HG03066 (cell line): ENCODE results near the gene GRK5.

Experiments
- ATAC-seq: cut with Tn5 transposase; IDR thresholded peaks from one replicate; pipeline ENCODE4 v1.9.1; 2021; ENCODE audit warnings: low read depth; ENCODE audit not compliant: unreplicated experiment

Gene GRK5

GRCh38 chr10:119394657-119395279 is 187.4 kb downstream of the GRK5 start:
- no peak for ATAC-seq

- no peak for ATAC-seq
Measured at GRCh38 chr10:119395280-119396007, 188.1 kb downstream of the GRK5 start.

DNA sequence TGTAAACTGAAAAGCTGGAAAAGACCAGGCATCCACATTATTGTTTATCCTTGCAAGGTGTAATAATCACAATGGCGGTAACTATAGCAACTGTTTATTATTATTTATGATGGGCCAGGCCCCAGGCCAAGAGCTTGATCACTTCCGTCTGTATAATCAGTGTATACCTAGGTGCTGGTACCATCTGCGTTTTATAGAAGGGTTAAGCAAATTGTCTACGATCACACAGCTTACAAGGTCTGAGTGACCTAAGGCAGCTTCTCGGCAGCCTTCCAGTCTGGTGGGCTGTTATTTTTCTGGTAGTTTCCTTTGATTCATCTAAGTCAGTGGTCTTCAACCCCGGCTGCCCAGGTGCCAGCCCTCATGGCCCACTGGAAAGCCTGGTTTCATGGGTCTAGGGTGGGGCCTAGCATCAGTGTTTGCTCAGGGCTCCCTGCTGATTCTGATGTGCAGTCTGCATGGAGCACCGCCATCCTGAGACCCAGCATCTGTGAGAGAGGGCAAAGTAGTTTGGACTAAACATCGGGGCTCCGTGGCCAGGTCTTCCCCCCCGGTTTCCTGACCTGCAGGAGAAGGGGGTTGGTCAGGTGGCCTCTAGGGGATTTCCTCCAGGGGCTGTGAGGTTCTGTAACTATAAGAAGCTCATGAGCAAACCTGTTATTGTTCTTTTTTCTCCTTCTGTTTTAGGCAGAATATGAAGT is 188.8 kb downstream of the GRK5 start:
- no peak for ATAC-seq

- ATAC-seq: no peak
Measured at GRCh38 chr10:119396709-119397071, 189.3 kb downstream of the GRK5 start.

- ATAC-seq: no peak
Measured at GRCh38 chr10:119397416-119397815, 190.0 kb downstream of the GRK5 start.

DNA sequence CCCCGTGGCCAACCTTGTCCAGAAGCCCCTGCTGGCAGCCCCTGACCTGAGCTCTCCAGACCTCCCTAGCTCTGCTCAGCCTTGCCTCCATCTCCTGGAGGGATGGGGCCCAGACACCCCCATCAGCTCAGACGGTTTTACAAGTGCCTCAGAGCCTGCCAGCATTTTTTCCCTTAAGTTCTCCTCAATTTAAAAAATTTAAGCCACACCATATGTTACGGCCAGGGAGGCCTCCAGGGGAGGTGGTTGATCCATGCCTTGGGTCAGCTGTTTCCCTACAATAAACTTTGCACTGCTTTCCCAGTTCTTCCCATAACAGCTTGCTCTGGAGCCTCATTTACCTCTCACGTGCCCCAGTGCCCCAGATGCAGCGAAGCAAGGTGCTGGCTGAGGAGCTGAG is 191.6 kb downstream of the GRK5 start:
- ATAC-seq: no peak

- ATAC-seq: no peak
Measured at GRCh38 chr10:119399466-119399865, 192.1 kb downstream of the GRK5 start.

DNA sequence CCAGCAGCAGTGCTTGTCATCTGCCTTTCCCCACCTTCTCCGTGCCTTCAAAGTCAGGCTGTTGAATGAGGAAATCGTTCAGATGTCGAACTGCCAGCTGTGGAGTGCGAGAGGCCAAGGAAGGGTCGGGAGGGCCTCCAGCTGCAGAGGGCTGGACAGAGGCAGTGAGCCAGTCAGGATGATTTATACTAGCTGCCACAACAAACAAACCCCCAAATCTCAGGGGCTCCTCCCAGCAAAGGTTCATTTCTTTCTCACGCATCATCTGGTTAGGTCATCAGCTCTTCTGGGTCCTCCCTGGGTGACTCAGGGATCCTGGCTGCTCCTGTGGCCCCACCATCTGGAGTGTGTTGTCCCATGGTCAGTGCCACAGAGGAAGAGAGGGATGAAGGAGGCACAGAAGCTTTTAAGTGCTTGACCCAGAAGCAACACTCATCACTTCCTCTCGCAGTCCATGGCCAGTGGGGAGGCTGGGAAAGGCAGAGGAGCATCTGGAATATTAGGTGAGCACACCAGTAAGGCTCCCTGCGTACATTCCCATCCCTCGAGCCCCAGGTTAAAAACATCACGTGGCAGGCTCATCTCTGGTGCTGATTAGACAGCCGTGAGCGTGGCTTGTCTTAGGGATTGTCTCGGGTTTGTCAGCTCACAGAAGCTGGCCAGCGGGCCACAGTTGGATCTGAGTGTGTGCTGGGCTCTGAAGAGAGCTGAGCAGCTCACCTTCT is 194.5 kb downstream of the GRK5 start:
- no peak for ATAC-seq

GRCh38 chr10:119403921-119404320 is 196.6 kb downstream of the GRK5 start:
- no peak for ATAC-seq

DNA sequence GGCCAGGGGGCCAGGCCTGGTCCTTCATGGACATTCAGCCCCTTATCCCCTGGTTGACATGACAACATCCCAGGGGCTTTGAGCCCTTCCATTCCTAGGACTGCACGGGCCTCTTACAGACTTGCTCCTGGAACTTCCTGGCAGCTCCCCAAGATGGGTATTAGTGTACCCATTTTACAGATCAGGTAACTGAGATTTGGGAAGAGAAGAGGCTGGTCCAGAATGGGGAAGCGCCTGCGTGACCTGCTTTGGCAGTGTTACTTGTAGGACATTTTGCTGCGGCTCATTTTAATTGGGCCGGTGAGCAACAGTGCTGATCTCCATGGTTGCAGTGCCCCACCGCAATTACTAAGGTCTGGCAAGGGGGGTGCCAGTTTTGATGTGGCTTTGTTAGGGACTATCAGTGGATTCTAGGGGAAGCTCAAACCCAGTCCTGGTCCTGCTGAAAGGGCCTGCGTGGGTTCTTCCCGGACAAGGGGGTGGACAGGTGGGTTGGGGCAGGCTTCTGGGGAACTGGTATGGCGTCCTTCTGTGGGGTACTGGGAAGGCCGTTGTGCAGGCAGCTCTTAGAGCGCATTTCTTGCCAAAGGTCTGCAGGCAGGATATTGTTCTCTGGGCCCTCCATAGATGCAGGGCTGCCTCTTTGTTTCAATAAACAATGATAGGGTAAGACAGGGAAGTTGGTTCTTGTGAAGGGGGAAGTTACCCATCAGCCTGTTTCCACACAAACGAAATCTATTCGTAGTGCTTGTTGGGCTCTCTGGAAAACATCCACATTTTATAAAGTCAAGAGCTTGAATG is 197.5 kb downstream of the GRK5 start:
- no peak for ATAC-seq

- ATAC-seq: no peak
Measured at GRCh38 chr10:119405520-119405807, 198.1 kb downstream of the GRK5 start.

DNA sequence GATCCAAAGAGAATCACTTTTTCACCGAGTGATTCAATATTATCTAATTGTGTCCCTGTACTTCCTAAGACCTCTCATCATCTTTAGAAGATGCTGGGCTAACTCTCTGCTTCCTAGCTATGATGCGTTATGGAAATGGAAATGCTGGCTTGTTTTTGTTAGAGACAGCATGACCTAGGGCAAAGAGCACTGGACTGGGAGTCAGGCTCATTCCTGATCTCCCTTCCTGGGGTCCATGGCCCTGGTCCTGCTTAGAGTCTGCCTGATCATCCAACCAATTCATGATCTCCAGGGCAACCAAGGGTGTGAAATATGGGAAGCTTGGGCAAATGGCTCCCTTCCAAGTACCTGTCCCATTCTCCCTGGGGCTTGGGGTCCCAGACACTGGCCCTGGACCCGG is 198.8 kb downstream of the GRK5 start:
- no peak for ATAC-seq

- no peak for ATAC-seq
Measured at GRCh38 chr10:119406601-119407253, 199.4 kb downstream of the GRK5 start.

DNA sequence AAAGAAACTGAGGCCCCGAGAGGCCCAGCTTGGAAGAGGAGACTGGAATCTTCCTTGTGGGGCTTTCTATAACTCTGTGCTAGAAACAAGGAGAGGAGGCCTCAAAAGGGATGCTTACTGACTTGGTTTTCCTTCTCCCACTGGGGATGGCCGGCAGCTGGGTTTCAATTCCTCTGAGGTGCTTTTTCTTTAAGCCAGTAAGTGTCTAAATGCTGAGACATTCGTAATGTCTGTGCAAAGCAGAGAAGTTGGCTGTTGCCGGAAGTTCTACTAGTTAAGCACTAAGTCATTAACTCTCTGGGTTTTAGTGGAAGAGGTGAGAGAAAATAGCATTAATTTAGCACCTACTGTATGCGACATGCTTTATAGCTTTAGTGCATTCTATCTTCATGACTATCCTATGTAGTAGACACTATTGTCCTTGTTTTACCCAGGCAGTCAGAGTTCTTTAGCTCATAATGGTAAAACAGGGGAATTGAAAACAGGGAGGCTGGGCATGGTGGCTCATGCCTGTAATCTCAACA is 199.9 kb downstream of the GRK5 start:
- no peak for ATAC-seq

DNA sequence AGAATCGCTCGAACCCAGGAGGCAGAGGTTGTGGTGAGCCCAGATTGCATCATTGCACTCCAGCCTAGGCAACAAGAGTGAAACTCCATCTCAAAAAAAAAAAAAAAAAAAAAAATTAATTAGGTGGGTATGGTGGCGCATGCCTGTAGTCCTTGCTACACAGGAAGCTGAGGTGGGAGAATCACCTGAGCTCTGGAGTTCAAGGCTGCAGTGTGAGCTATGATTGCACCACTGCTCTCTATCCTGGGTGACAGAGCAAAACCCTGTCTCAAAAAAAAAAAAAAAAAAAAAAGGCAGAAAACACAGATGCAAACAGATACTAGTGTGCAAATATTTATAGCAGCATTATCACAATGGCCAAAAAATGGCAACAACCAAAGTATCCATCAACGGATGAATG is 200.7 kb downstream of the GRK5 start:
- no peak for ATAC-seq

- ATAC-seq: no peak
Measured at GRCh38 chr10:119408969-119409371, 201.6 kb downstream of the GRK5 start.

DNA sequence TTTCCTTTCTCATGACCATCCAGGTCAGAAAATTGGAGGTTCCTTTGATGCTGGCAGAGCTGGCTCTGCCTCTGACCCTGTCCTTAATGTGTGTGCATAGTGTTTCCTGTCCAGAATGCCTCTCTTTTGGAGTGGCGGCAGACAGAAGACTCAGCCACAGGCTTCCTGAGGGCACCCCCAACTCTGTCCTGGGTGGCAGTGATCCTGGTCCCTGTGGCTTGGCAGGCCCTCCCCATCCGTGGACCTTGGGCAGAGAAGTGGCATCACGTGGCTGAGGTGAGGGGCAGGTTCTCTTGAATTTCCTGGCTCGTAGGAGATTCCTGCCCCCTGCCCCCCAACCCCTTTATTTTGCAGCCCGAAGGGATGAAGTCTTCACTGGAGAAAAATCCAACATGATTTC is 202.0 kb downstream of the GRK5 start:
- ATAC-seq: no peak

- no peak for ATAC-seq
Measured at GRCh38 chr10:119409906-119410305, 202.5 kb downstream of the GRK5 start.

DNA sequence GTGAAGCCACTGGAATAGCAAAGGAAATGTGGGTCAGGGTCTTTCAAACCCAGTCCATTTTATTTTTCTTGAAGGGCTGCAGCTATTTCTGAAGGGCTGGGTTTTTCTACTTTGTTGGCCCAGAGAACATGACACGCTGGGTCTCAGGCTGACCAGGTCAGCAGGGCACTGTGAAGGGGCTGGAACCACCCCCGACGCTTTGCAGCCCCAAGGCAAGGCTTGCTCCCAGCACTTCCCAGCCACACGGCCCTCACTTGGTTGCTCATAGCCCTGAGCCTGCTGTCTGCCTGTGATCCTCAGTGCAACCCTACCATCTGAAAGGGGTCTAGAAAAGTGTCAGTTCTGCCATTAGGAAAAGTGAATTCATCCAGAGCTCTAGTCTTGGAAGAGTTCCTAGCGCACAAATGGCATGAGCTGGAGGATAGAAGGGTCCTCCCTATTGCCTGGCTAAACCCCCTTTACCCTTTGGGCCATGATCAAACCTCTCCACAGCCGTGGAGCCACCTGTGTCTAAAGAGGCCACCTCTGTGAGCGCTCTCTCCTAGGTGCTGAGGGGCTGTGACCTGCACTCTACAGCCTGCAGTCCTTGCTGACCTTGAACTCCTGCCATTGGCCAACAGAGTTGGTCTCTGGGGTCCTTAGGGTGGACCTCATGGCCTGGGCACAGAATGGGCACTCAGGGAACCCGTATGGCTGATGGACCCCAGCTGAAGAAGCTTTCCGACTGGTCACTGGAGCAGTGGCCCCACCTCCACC is 203.2 kb downstream of the GRK5 start:
- no peak for ATAC-seq
